Ovary (tissue), 3 donors: ENCODE data around the gene SSUH2.

Experiments used
- EP300 ChIP-seq: sonication (generic); formaldehyde crosslinking; IDR thresholded peaks from one replicate; pipeline ENCODE4 v1.6.1; 2017; ENCODE audit warnings: antibody characterized with exemption
- POLR2A ChIP-seq: fragments of 450-650 bp; IDR thresholded peaks from one replicate; pipeline ENCODE4 v1.6.1; 2017; ENCODE audit warnings: antibody characterized with exemption, mild to moderate bottlenecking, moderate library complexity
- TF ChIP-seq, protein P1 (sequence below), 3 donors: fragments of 450-650 bp in 2 of 3; fragments of 200-600 bp in 1 of 3; IDR thresholded peaks; one replicate each; pipeline versions ENCODE4 v1.5.1 to v1.8.0; 2016 to 2022; ENCODE audit warnings: antibody characterized with exemption in 3 of 3, mild to moderate bottlenecking in 1 of 3
- donor health status: DM: no; HTN: no; CAD: no.

DNA sequence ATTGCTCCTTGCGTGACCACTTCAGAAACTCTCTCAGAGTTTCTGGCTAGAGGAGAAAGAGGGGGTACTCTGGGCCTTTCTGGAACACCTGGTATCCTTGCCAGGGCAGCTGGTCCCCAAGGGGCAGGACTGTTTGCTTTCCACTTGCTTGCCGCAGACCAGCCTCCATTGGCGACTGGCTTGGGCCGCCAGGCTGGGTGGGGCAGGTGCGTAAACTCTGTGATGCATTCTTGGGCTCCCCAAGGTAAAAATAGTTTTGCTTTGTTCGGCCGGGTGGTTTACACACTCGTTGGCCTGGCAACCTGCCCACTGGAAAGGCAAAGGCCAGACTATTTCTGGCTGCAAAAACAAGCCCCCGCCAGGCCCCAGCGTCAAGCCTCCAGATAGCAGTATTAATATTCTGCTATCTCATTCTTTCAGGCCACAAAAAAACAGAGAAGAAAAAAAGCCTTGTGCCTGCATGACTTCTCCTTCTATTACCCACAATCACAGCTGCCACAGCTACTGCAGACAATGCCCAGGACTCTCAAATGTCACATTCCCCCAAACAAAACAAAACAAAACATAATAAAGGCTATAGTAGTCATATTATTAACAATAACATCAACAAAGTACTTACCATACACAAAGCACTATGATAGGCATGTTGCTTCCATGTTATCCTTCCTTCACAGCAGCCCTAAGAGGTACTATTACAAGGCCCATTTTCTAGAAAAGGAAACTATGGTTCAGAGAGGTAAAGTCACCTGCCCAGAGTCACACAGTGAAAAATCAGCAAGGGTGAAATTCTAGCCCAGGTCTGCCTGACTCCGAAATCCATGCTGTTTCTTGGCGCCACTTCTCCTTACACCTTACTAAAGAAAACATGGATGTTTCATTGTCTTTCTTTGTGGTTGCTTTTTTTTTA is 14.0 kb upstream of the SSUH2 start:
- no peak for TF ChIP-seq POLR2A
- TF ChIP-seq, protein P1, sequence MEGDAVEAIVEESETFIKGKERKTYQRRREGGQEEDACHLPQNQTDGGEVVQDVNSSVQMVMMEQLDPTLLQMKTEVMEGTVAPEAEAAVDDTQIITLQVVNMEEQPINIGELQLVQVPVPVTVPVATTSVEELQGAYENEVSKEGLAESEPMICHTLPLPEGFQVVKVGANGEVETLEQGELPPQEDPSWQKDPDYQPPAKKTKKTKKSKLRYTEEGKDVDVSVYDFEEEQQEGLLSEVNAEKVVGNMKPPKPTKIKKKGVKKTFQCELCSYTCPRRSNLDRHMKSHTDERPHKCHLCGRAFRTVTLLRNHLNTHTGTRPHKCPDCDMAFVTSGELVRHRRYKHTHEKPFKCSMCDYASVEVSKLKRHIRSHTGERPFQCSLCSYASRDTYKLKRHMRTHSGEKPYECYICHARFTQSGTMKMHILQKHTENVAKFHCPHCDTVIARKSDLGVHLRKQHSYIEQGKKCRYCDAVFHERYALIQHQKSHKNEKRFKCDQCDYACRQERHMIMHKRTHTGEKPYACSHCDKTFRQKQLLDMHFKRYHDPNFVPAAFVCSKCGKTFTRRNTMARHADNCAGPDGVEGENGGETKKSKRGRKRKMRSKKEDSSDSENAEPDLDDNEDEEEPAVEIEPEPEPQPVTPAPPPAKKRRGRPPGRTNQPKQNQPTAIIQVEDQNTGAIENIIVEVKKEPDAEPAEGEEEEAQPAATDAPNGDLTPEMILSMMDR (IDR thresholded peaks at IDR 0.05) = no peak
- no peak for TF ChIP-seq EP300
